G401 (cell line): ENCODE measurements around the gene SEMA6A. TPM values are rescaled to one million over a fixed set of nuclear protein-coding genes. Genes with fewer than 3 reads are reported as not detected.

ENCODE experiments used
- DNase-seq: peaks from one replicate; pipeline ENCODE4 v3.0.0-alpha.2; 2015; ENCODE audit warnings: low spot score
- in situ Hi-C: cut with HindIII; loops from 2 replicates; pipeline ENCODE4 v1.10.0; 2016; ENCODE audit warnings: low sequenced_read_pairs, mixed read lengths
- total RNA-seq: library from RNA; depleted of rRNA; stranded (reverse); fragments of >200 nt; shearing (Covaris generic); gene quantifications from 2 replicates; pipeline ENCODE4 v1.2.3, GENCODE V29; 2014

SEMA6A gene
- total RNA-seq, 1 experiment from 2014 or later: not detected

- DNase-seq: no peak
- in situ Hi-C loops: no loop called here
Measured at GRCh38 chr5:116579144-116579543, 4.5 kb upstream of the SEMA6A start.

- in situ Hi-C loops: no loop called here
- no peak for DNase-seq
Measured at GRCh38 chr5:116578676-116579075, 4.1 kb upstream of the SEMA6A start.

- DNase-seq: peak; percentile 35
- in situ Hi-C loops: no loop called here
Measured at GRCh38 chr5:116577064-116577788, 2.6 kb upstream of the SEMA6A start.

- in situ Hi-C loops: no loop called here
- DNase-seq: peak; percentile 82
Measured at GRCh38 chr5:116576053-116576713, 1.6 kb upstream of the SEMA6A start.

- in situ Hi-C loops: no loop called here
- peak; percentile 69 for DNase-seq
Measured at GRCh38 chr5:116575326-116576052, 866 bp upstream of the SEMA6A start.

GRCh38 chr5:116573702-116574366 is 789 bp downstream of the SEMA6A start:
- DNase-seq: peak; percentile 42
- in situ Hi-C loops: no loop called here

GRCh38 chr5:116573279-116573701 is 1.3 kb downstream of the SEMA6A start:
- DNase-seq: no peak

GRCh38 chr5:116572350-116573278 is 2.0 kb downstream of the SEMA6A start:
- in situ Hi-C loops: no loop called here
- DNase-seq: peak; percentile 78

More at GRCh38 chr5:116573279-116573701, 1.3 kb downstream of the SEMA6A start:
- in situ Hi-C loops: no loop called here

- in situ Hi-C loops: no loop called here
- peak; percentile 60 for DNase-seq
Measured at GRCh38 chr5:116571568-116572349, 2.9 kb downstream of the SEMA6A start.

GRCh38 chr5:116569999-116570398 is 4.6 kb downstream of the SEMA6A start:
- DNase-seq: no peak
- in situ Hi-C loops: no loop called here

- in situ Hi-C loops: no loop called here
- DNase-seq: no peak
Measured at GRCh38 chr5:116567106-116567505, 7.5 kb downstream of the SEMA6A start.

GRCh38 chr5:116566251-116566650 is 8.4 kb downstream of the SEMA6A start:
- no peak for DNase-seq
- in situ Hi-C loops: no loop called here

- in situ Hi-C loops: no loop called here
Measured at GRCh38 chr5:116564756-116565490, 9.7 kb downstream of the SEMA6A start.

GRCh38 chr5:116564312-116564711 is 10.3 kb downstream of the SEMA6A start:
- no peak for DNase-seq
- in situ Hi-C loops: no loop called here

More at GRCh38 chr5:116564756-116565490, 9.7 kb downstream of the SEMA6A start:
- no peak for DNase-seq

- in situ Hi-C loops: no loop called here
- peak; percentile 39 for DNase-seq
Measured at GRCh38 chr5:116563736-116564308, 10.8 kb downstream of the SEMA6A start.

GRCh38 chr5:116562669-116563068 is 12.0 kb downstream of the SEMA6A start:
- DNase-seq: no peak
- in situ Hi-C loops: no loop called here

GRCh38 chr5:116561658-116562057 is 13.0 kb downstream of the SEMA6A start:
- no peak for DNase-seq
- in situ Hi-C loops: no loop called here
